Breast epithelium (tissue), 3 donors: ENCODE data around the gene KIF5B.

Source experiments
- POLR2A ChIP-seq: fragments of 450-650 bp; IDR thresholded peaks from one replicate; pipeline ENCODE4 v1.6.1; 2016; ENCODE audit warnings: antibody characterized with exemption, mild to moderate bottlenecking, moderate library complexity
- POLR2AphosphoS5 ChIP-seq, 3 donors: sonication (generic); formaldehyde crosslinking; IDR thresholded peaks; one replicate each; pipeline ENCODE4 v1.6.1; 2017; ENCODE audit warnings: antibody characterized with exemption in 3 of 3
- TF ChIP-seq, protein P1 (sequence below), 3 donors: fragments of 450-650 bp; IDR thresholded peaks; one replicate each; pipeline ENCODE4 v1.5.1; 2016 to 2017; ENCODE audit warnings: antibody characterized with exemption in 3 of 3, mild to moderate bottlenecking in 3 of 3, moderate library complexity in 3 of 3

DNA sequence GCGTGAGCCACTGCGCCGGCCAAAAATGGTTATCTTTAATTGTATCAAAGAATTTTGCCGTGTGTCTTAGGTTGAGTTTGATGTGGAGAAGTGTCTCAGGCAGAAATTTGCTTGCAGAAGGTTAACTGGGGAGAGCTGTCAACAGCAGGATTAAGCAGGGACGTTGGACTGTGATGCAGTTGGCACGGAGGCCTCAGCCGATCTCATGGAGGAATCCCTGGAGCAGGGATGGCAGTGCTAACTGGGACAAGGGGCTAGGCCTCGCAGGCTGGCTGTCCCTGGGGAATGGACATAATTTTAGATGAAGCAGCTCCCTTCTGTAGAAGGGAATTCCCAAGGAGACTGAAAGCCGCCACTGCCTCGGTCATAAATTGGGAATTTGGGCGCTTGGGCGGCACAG is 12.3 kb upstream of the KIF5B start:
- TF ChIP-seq POLR2AphosphoS5 (IDR thresholded peaks at IDR 0.05) (no peak), POLR2A (no peak)
- TF ChIP-seq, protein P1, sequence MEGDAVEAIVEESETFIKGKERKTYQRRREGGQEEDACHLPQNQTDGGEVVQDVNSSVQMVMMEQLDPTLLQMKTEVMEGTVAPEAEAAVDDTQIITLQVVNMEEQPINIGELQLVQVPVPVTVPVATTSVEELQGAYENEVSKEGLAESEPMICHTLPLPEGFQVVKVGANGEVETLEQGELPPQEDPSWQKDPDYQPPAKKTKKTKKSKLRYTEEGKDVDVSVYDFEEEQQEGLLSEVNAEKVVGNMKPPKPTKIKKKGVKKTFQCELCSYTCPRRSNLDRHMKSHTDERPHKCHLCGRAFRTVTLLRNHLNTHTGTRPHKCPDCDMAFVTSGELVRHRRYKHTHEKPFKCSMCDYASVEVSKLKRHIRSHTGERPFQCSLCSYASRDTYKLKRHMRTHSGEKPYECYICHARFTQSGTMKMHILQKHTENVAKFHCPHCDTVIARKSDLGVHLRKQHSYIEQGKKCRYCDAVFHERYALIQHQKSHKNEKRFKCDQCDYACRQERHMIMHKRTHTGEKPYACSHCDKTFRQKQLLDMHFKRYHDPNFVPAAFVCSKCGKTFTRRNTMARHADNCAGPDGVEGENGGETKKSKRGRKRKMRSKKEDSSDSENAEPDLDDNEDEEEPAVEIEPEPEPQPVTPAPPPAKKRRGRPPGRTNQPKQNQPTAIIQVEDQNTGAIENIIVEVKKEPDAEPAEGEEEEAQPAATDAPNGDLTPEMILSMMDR (IDR thresholded peaks at IDR 0.05): no peak
